ENCODE data around the gene MEIOB. TPM values are rescaled to one million over a fixed set of nuclear protein-coding genes. Genes with fewer than 3 reads are reported as not detected.

Gene MEIOB
- total RNA-seq, 2 experiments from 2014 or later = not detected

- no peaks in the 10 kb centered on the region for H3K4me1 Mint-ChIP-seq (ENCODE audit: low read depth)
- ChIA-PET CTCF (no interaction called here), POLR2A (no interaction called here)
- peaks cover 28% of the 10 kb centered on the region for H3K27me3 Mint-ChIP-seq
- no peak for DNase-seq
- H3K27ac Mint-ChIP-seq = no peak overlapping the region
- no peaks in the 10 kb centered on the region for H3K36me3 Mint-ChIP-seq
- H3K4me3 Mint-ChIP-seq = no peak overlapping the region
- no peaks in the 10 kb centered on the region for H3K9me3 Mint-ChIP-seq
- intact Hi-C loops (cut with micrococcal nuclease) = no loop called here
Observed at GRCh38 chr16:1914084-1914608, 42.2 kb upstream of the MEIOB start.

DNA sequence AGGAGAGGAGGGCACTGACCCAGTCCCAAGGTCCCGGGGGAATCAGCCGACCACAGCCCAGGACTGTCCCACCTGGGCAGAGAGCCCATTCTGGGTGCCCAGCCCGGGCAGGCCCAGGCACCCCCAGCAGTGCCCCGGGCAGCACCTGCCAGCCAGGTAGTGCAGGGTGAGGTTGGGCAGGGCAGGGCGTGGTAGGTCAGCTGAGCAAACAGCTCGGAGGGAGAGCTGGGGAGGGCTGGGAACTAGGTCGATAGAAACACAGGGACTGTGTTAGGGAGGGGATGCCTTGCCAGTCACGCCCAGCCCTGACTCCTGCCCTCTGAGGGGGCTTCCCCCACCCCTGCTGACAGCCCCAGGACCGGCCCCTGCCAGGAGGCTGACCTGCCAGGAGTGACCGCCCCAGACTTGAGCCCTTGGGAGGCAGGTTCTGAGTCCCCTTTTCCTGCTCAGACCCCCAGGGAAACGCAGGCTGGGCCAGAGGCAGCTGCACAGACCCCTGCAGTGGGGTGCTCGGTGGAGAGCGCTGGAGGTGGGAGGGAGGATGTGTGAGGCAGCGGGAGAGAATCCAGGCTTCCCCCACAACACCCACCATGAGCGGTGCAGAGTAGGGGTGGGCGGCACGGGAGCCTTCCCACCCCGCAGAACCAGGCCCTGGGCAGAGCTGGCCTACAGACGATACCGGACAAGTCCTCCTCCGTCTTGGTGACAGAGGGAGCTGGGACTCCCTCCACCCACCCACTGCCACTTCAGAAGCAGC is 41.5 kb upstream of the MEIOB start:
- intact Hi-C loops (cut with micrococcal nuclease) = no loop called here
- Mint-ChIP-seq H3K36me3 (no peaks in the 10 kb centered on the region), H3K27me3 (peaks cover 27% of the 10 kb centered on the region), H3K27ac (no peak overlapping the region), H3K9me3 (no peaks in the 10 kb centered on the region), H3K4me1 (ENCODE audit: low read depth) (no peaks in the 10 kb centered on the region), H3K4me3 (no peak overlapping the region)
- no peak for DNase-seq
- ChIA-PET CTCF (no interaction called here), POLR2A (no interaction called here)

DNA sequence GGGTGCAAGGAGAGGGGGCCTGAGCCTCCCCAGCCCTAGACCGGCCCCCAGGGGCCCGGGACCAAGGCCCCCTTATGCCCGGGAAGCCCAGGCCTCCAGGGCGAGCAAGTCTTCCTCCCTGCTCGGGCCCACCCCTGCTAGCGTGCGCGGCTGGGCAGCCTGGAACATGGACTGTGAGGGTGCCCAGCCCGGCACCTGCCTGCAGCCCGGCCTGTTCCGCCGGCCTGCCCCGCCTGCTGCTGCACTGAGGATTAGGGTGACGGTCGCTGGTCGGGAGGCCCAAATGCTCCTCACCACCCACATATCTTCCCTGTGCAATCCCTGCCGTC is 40.2 kb upstream of the MEIOB start:
- no peaks in the 10 kb centered on the region for H3K4me1 Mint-ChIP-seq (ENCODE audit: low read depth)
- H3K4me3 Mint-ChIP-seq = no peak overlapping the region
- H3K27me3 Mint-ChIP-seq = peaks cover 29% of the 10 kb centered on the region
- no peaks in the 10 kb centered on the region for H3K36me3 Mint-ChIP-seq
- intact Hi-C loops (cut with micrococcal nuclease) = no loop called here
- no peak for DNase-seq
- CTCF ChIA-PET = no interaction called here
- no peaks in the 10 kb centered on the region for H3K9me3 Mint-ChIP-seq
- no peak overlapping the region for H3K27ac Mint-ChIP-seq
- POLR2A ChIA-PET = no interaction called here

GRCh38 chr16:1911467-1912214 is 39.7 kb upstream of the MEIOB start:
- intact Hi-C loops (cut with micrococcal nuclease) = no loop called here
- Mint-ChIP-seq H3K27me3 (peaks cover 29% of the 10 kb centered on the region), H3K4me1 (ENCODE audit: low read depth) (no peaks in the 10 kb centered on the region), H3K9me3 (no peaks in the 10 kb centered on the region), H3K4me3 (no peak overlapping the region), H3K27ac (no peak overlapping the region), H3K36me3 (no peaks in the 10 kb centered on the region)
- CTCF ChIA-PET = no interaction called here
- POLR2A ChIA-PET = no interaction called here
- DNase-seq = no peak

- no peak for DNase-seq
- CTCF ChIA-PET = no interaction called here
- intact Hi-C loops (cut with micrococcal nuclease) = no loop called here
- H3K4me3 Mint-ChIP-seq = no peak overlapping the region
- no peak overlapping the region for H3K27ac Mint-ChIP-seq
- peaks cover 15% of the 10 kb centered on the region for H3K27me3 Mint-ChIP-seq
- no peaks in the 10 kb centered on the region for H3K4me1 Mint-ChIP-seq (ENCODE audit: low read depth)
- POLR2A ChIA-PET = no interaction called here
- no peaks in the 10 kb centered on the region for H3K36me3 Mint-ChIP-seq
- H3K9me3 Mint-ChIP-seq = no peaks in the 10 kb centered on the region
Observed at GRCh38 chr16:1909561-1910231, 37.7 kb upstream of the MEIOB start.

DNA sequence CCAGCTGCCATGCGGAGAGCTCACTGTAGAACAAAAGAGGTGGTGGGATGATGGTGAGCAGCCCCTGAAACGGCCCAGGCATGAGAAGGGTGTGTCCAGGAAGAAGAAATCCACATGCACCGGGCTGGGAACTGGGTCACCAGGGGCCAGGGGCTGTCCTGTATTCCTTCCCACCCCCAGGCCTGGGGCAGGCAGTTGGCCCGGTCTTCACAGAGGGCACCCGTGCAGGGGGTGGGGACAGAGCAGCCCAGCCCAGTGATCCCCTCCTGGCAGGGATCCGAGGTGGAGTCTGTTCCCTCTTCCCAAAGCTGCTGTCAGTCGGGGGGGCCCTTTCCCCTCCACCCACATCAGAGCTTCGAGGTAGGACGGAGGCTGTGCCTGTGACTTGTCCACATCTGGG is 37.0 kb upstream of the MEIOB start:
- Mint-ChIP-seq H3K4me1 (ENCODE audit: low read depth) (no peaks in the 10 kb centered on the region), H3K9me3 (no peaks in the 10 kb centered on the region), H3K4me3 (no peak overlapping the region), H3K27me3 (peaks cover 12% of the 10 kb centered on the region), H3K36me3 (no peaks in the 10 kb centered on the region), H3K27ac (no peak overlapping the region)
- CTCF ChIA-PET = no interaction called here
- DNase-seq = no peak
- POLR2A ChIA-PET = no interaction called here
- intact Hi-C loops (cut with micrococcal nuclease) = no loop called here

GRCh38 chr16:1908184-1908583 is 36.2 kb upstream of the MEIOB start:
- no peaks in the 10 kb centered on the region for H3K36me3 Mint-ChIP-seq
- ChIA-PET CTCF (no interaction called here), POLR2A (no interaction called here)
- DNase-seq = no peak
- no peaks in the 10 kb centered on the region for H3K9me3 Mint-ChIP-seq
- H3K4me1 Mint-ChIP-seq (ENCODE audit: low read depth) = no peaks in the 10 kb centered on the region
- H3K4me3 Mint-ChIP-seq = no peak overlapping the region
- no peak overlapping the region for H3K27ac Mint-ChIP-seq
- intact Hi-C loops (cut with micrococcal nuclease) = no loop called here
- peaks cover 12% of the 10 kb centered on the region for H3K27me3 Mint-ChIP-seq

- no peak for DNase-seq
- Mint-ChIP-seq H3K36me3 (no peaks in the 10 kb centered on the region), H3K9me3 (no peaks in the 10 kb centered on the region), H3K4me3 (no peak overlapping the region), H3K4me1 (ENCODE audit: low read depth) (no peaks in the 10 kb centered on the region), H3K27ac (no peak overlapping the region), H3K27me3 (peaks cover 12% of the 10 kb centered on the region)
- intact Hi-C loops (cut with micrococcal nuclease) = no loop called here
- ChIA-PET CTCF (no interaction called here), POLR2A (no interaction called here)
Observed at GRCh38 chr16:1907226-1907860, 35.4 kb upstream of the MEIOB start.

GRCh38 chr16:1906846-1907165 is 34.8 kb upstream of the MEIOB start:
- ChIA-PET POLR2A (no interaction called here), CTCF (no interaction called here)
- H3K4me1 Mint-ChIP-seq (ENCODE audit: low read depth) = no peaks in the 10 kb centered on the region
- no peak overlapping the region for H3K4me3 Mint-ChIP-seq
- peaks cover 12% of the 10 kb centered on the region for H3K27me3 Mint-ChIP-seq
- DNase-seq = no peak
- intact Hi-C loops (cut with micrococcal nuclease) = no loop called here
- no peak overlapping the region for H3K27ac Mint-ChIP-seq
- no peaks in the 10 kb centered on the region for H3K9me3 Mint-ChIP-seq
- H3K36me3 Mint-ChIP-seq = no peaks in the 10 kb centered on the region

DNA sequence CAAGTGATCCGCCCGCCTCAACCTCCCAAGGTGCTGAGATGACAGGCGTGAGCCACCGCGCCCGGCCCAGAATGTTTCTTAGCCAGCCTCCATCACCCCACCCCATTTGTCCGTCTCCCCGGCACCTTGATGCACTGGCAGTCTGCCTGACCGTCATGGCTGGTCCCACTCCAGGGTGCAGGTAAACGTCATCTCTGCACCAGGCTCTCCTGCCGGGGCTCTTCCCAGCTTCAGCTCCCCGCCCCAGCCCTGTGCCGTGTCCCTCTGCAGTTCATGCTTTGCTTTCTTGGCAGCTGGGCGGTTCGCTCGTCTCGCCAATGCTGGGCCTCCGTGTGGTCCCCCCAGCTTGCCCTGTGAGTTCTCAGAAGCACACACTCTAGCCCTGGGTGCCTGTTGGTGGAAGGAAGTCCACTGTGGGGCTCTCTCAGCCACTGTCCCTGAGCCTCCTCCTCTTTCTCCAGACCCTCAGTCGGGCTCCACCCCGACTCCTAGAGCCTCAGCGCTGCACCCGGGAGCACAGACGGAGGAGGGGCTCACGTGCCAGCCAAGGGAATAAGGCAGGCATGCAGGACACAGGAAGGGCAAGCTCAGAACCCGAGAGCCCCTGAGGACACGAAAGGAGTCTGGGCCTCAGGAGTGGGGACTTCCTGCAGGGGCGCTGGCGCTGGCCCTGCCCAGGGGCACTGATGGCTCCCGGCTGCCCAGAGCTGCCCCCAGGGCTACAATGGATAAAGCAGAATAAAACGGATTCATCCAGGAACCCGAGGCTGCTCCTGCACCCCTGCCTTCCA is 34.3 kb upstream of the MEIOB start:
- CTCF ChIA-PET = no interaction called here
- Mint-ChIP-seq H3K4me1 (ENCODE audit: low read depth) (no peaks in the 10 kb centered on the region), H3K36me3 (no peaks in the 10 kb centered on the region), H3K9me3 (no peaks in the 10 kb centered on the region), H3K27ac (no peak overlapping the region), H3K4me3 (no peak overlapping the region), H3K27me3 (peaks cover 12% of the 10 kb centered on the region)
- POLR2A ChIA-PET = no interaction called here
- intact Hi-C loops (cut with micrococcal nuclease) = no loop called here
- DNase-seq = no peak

- Mint-ChIP-seq H3K4me1 (ENCODE audit: low read depth) (no peaks in the 10 kb centered on the region), H3K27ac (no peak overlapping the region), H3K9me3 (no peaks in the 10 kb centered on the region), H3K27me3 (peaks cover 9% of the 10 kb centered on the region), H3K36me3 (no peaks in the 10 kb centered on the region), H3K4me3 (no peak overlapping the region)
- POLR2A ChIA-PET = no interaction called here
- CTCF ChIA-PET = no interaction called here
- no peak for DNase-seq
- intact Hi-C loops (cut with micrococcal nuclease) = no loop called here
Observed at GRCh38 chr16:1903845-1904840, 32.2 kb upstream of the MEIOB start.

Measured in activated CD4-positive, alpha-beta memory T cell treated with anti-CD3 and anti-CD28 coated beads for 36 hours (primary cell).